Natural killer cell (primary cell): Measurements from ENCODE around the gene TMEM106A. TPM values are rescaled to one million over a fixed set of nuclear protein-coding genes. Genes with fewer than 3 reads are reported as not detected.
"Not testable (repeated sequence)": the region's sequence is repeated elsewhere in the genome, so short reads cannot be mapped to it uniquely, and the experiment has no call there.

ENCODE experiments used
- ATAC-seq, 3 donors: fragments of 150-1000 bp in 2 of 3; fragments of 200-7000 bp in 1 of 3; cut with Tn5 transposase; 1 replicate in 1 of 3; 2 replicates in 2 of 3; pipeline ENCODE4 v1.10.0; 2021; ENCODE audit warnings: mild to moderate bottlenecking in 2 of 3, moderate library complexity in 2 of 3
- DNase-seq, 2 donors: peaks; one replicate each; pipeline versions ENCODE4 v3.0.0 to v3.0.0-alpha.2; 2013 to 2021; ENCODE audit warnings: mixed read lengths in 1 of 2
- H3K27ac ChIP-seq: one replicate; pipeline ENCODE4 v1.5.1; 2013; ENCODE audit warnings: mild to moderate bottlenecking, low read length
- H3K27me3 ChIP-seq: one replicate; pipeline ENCODE4 v1.6.1; 2013; ENCODE audit warnings: low read length; ENCODE audit not compliant: control insufficient read depth, insufficient read depth
- H3K36me3 ChIP-seq: one replicate; pipeline ENCODE4 v1.6.1; 2013; ENCODE audit warnings: low read length; ENCODE audit not compliant: control insufficient read depth, insufficient read depth
- H3K4me1 ChIP-seq: one replicate; pipeline ENCODE4 v1.6.1; 2013; ENCODE audit warnings: low read length; ENCODE audit not compliant: control insufficient read depth, insufficient read depth
- H3K4me3 ChIP-seq: one replicate; pipeline ENCODE4 v1.5.1; 2013; ENCODE audit warnings: low read length
- H3K9me3 ChIP-seq: one replicate; pipeline ENCODE4 v1.6.1; 2013; ENCODE audit warnings: low read length; ENCODE audit not compliant: control insufficient read depth, insufficient read depth
- H3K27ac Mint-ChIP-seq, 2 donors: one replicate each; pipeline ENCODE4 v1.8.0; 2022; ENCODE audit warnings: mild to moderate bottlenecking in 2 of 2, mixed read lengths in 2 of 2, moderate library complexity in 1 of 2
- H3K27me3 Mint-ChIP-seq, 2 donors: one replicate each; pipeline ENCODE4 v1.8.0; 2022; ENCODE audit warnings: low read depth in 2 of 2, mixed read lengths in 2 of 2
- H3K36me3 Mint-ChIP-seq: one replicate; pipeline ENCODE4 v1.8.0; 2022; ENCODE audit warnings: mixed read lengths
- H3K4me1 Mint-ChIP-seq, 2 donors: one replicate each; pipeline ENCODE4 v1.8.0; 2022; ENCODE audit warnings: mixed read lengths in 2 of 2
- H3K4me3 Mint-ChIP-seq: one replicate; pipeline ENCODE4 v1.8.0; 2022; ENCODE audit warnings: mild to moderate bottlenecking, moderate library complexity, mixed read lengths
- H3K9me3 Mint-ChIP-seq, 2 donors: one replicate each; pipeline ENCODE4 v1.8.0; 2022; ENCODE audit warnings: mixed read lengths in 2 of 2
- WGBS: methylation state at CpG from one replicate; pipeline ENCODE4 v1.1.7; 2013; ENCODE audit warnings: missing lambda C conversion rate; ENCODE audit not compliant: insufficient coverage; 5-methylcytosine and 5-hydroxymethylcytosine counted together
- intact Hi-C: fragments of 100-400 bp; cut with micrococcal nuclease; formaldehyde crosslinking; loops from one replicate; pipeline ENCODE4 v1.14.2; 2022
- total RNA-seq, 4 donors: library from RNA; stranded (reverse); fragments of 120-200 nt in 1 of 4; gene quantifications; one replicate each; pipeline versions ENCODE4 v1.2.3 to v1.2.4, GENCODE V29; 2013 to 2022

Gene TMEM106A
- total RNA-seq, 3 donors from 2014 or later (not counting 1 experiment from before 2014, with no cell fraction given), result 22.0 to 27.4 (median 22.4) TPM

DNA sequence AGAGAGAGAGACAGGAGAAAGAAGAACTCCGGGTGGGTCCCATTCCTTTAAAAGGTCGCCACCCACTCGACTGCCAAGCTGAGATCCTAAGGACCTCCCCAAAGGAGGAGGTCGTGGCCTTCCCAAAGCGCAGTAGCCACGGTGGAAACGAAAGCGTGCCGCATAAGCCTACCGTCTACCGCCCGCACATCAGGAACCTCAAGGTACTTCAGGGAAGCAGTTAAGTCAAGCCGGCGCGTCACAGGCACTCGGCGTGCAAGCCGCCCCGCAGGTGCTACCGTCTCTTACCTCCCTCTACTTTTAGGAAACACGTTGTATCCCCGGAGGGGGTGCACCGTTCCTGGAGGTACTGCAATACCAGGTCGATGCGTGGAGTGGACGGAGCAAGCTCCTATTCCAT lies 27.9 kb downstream of the TMEM106A start:
- WGBS, result no CpG with 5 or more reads among the region's 26 CpGs
- H3K27ac ChIP-seq, H3K27me3 ChIP-seq, intact Hi-C loops, DNase-seq, H3K36me3 Mint-ChIP-seq, H3K9me3 ChIP-seq, H3K4me3 Mint-ChIP-seq, H3K9me3 Mint-ChIP-seq, H3K4me3 ChIP-seq, H3K27me3 Mint-ChIP-seq, H3K4me1 ChIP-seq, H3K4me1 Mint-ChIP-seq, H3K36me3 ChIP-seq, H3K27ac Mint-ChIP-seq: not testable (repeated sequence)
- peak in 2 of 3 donors; percentile 29 to 61 for ATAC-seq

DNA sequence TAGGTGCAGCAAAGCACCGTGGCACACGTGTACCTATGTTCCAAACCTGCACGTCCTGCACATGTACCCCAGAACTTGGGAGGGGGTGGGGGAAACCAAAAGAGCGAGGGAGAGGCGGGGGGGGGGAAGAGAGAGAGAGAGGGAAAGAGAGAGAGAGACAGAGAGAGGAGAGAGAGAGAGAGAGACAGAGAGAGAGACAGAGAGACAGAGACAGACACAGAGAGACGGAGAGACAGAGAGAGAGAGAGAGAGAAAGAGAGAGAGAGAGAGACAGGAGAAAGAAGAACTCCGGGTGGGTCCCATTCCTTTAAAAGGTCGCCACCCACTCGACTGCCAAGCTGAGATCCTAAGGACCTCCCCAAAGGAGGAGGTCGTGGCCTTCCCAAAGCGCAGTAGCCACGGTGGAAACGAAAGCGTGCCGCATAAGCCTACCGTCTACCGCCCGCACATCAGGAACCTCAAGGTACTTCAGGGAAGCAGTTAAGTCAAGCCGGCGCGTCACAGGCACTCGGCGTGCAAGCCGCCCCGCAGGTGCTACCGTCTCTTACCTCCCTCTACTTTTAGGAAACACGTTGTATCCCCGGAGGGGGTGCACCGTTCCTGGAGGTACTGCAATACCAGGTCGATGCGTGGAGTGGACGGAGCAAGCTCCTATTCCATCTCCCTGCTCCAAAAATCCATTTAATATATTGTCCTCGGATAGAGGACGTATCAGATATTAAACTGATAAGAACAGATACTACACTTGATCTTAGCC lies 29.1 kb downstream of the TMEM106A start:
- H3K9me3 Mint-ChIP-seq, H3K9me3 ChIP-seq, intact Hi-C loops, H3K4me3 ChIP-seq, H3K4me1 ChIP-seq, H3K4me3 Mint-ChIP-seq, H3K27ac Mint-ChIP-seq, H3K27me3 ChIP-seq, H3K27ac ChIP-seq, H3K36me3 ChIP-seq, H3K27me3 Mint-ChIP-seq, DNase-seq, H3K36me3 Mint-ChIP-seq, H3K4me1 Mint-ChIP-seq: not testable (repeated sequence)
- ATAC-seq, result peak in 2 of 3 donors; percentile 29 to 61
- no CpG with 5 or more reads among the region's 34 CpGs for WGBS

DNA sequence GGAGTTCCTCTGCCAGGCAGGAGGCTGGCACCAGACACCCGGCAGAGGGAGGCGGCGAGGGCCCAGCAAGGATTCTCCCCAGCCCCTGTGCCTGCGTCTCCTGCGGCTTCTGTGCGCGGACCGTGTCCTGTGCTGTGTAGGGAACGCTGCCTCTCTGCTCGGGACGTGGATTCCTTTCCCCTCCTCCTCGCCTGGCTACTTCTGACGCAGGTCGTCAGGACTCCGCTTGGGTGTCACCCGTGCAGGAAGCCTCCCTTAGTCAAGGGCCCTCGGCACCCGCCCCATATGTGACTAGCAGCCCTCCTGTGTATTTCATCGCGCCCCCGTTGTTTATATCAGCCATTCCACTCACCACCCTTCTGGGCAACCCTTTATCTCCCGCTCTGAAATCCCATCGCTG lies 34.8 kb downstream of the TMEM106A start:
- H3K27me3 Mint-ChIP-seq, H3K36me3 Mint-ChIP-seq, ATAC-seq, H3K27ac Mint-ChIP-seq, H3K36me3 ChIP-seq, H3K27me3 ChIP-seq, H3K9me3 Mint-ChIP-seq, H3K27ac ChIP-seq, intact Hi-C loops, H3K4me3 ChIP-seq, H3K9me3 ChIP-seq, H3K4me3 Mint-ChIP-seq, H3K4me1 Mint-ChIP-seq, H3K4me1 ChIP-seq: not testable (repeated sequence)
- peak in 1 of 2 donors; percentile 33 for DNase-seq
- 13% methylated on average over 8 of the region's 23 CpGs for WGBS

Other genes starting within 250 kb of the TMEM106A start
- 10 to 100 TPM; 46.1 to 61.8 (median 57.1) TPM for gene AARSD1, start 247.4 kb upstream of the TMEM106A start, total RNA-seq
- gene PTGES3L, start 231.8 kb upstream of the TMEM106A start, total RNA-seq, result under 1 TPM in 2 of 3 donors, not detected in 1; 0.53 to 0.87 TPM
- gene RUNDC1, start 231.3 kb upstream of the TMEM106A start, total RNA-seq, result 10 to 100 TPM; 11.6 to 15.8 (median 14.6) TPM
- 100 to 1,000 TPM; 555 to 671 (median 608) TPM for gene RPL27, start 213.5 kb upstream of the TMEM106A start, total RNA-seq
- 10 to 100 TPM; 50.0 to 66.8 (median 59.4) TPM for gene IFI35, start 205.1 kb upstream of the TMEM106A start, total RNA-seq
- gene VAT1, start 189.5 kb upstream of the TMEM106A start, total RNA-seq, result 10 to 100 TPM; 21.1 to 32.1 (median 31.9) TPM
- under 1 TPM; 0.12 to 0.58 (median 0.14) TPM for gene RND2, start 186.6 kb upstream of the TMEM106A start, total RNA-seq
- gene BRCA1, start 86.5 kb upstream of the TMEM106A start, total RNA-seq, result 1 to 10 TPM; 5.7 to 9.9 (median 8.6) TPM
- gene NBR1, start 40.7 kb upstream of the TMEM106A start, total RNA-seq, result 10 to 100 TPM; 63.3 to 74.8 (median 67.0) TPM
- 1 to 10 TPM in 1 of 3 donors, under 1 TPM in 1, not detected in 1; 0.64 to 1.5 TPM for gene CCDC200, start 16.7 kb downstream of the TMEM106A start, total RNA-seq
- gene RNU2-1, start 22.1 kb downstream of the TMEM106A start, total RNA-seq, result 1,000 to 10,000 TPM; 3,690 to 5,833 (median 5,267) TPM
- 1 to 10 TPM; 4.1 to 6.9 (median 5.3) TPM for gene ARL4D, start 187.1 kb downstream of the TMEM106A start, total RNA-seq